DOHH2 (cell line): ENCODE results near the gene RGR.

Source experiments
- H3F3A ChIP-seq: fragments of 200-600 bp; sonication (generic), shearing (Covaris generic); 2 replicates; pipeline ENCODE4 v1.6.0; 2016; ENCODE audit warnings: antibody characterized with exemption, mild to moderate bottlenecking; ENCODE audit not compliant: control insufficient read depth, insufficient read depth
- H3K27ac ChIP-seq: fragments of 200-600 bp; sonication (generic); 2 replicates; pipeline ENCODE4 v1.5.1; 2014; ENCODE audit warnings: low read depth, mild to moderate bottlenecking, low read length, moderate library complexity
- H3K27me3 ChIP-seq: fragments of 200-600 bp; sonication (generic); 2 replicates; pipeline ENCODE4 v1.6.1; 2014; ENCODE audit warnings: mild to moderate bottlenecking, low read length, mixed read lengths; ENCODE audit not compliant: control insufficient read depth
- H3K36me3 ChIP-seq: fragments of 200-600 bp; sonication (generic); 2 replicates; pipeline ENCODE4 v1.6.1; 2014; ENCODE audit warnings: mild to moderate bottlenecking, low read length, moderate library complexity, mixed read lengths; ENCODE audit not compliant: control insufficient read depth
- H3K4me1 ChIP-seq: fragments of 200-600 bp; sonication (generic); 2 replicates; pipeline ENCODE4 v1.6.1; 2014; ENCODE audit warnings: mild to moderate bottlenecking, low read length, mixed read lengths; ENCODE audit not compliant: control insufficient read depth
- H3K4me2 ChIP-seq: fragments of 200-600 bp; sonication (generic); 2 replicates; pipeline ENCODE4 v1.6.0; 2014; ENCODE audit warnings: mild to moderate bottlenecking, low read length, moderate library complexity
- H3K4me3 ChIP-seq: fragments of 200-600 bp; sonication (generic); 2 replicates; pipeline ENCODE4 v1.5.1; 2014; ENCODE audit warnings: mild to moderate bottlenecking, low read length, mixed read lengths
- H3K79me2 ChIP-seq: fragments of 200-600 bp; sonication (generic); 2 replicates; pipeline ENCODE4 v1.6.1; 2014; ENCODE audit warnings: mild to moderate bottlenecking, low read length, mixed read lengths; ENCODE audit not compliant: control insufficient read depth
- H3K9me2 ChIP-seq: fragments of 200-600 bp; sonication (generic); replicated peaks from 2 replicates; pipeline ENCODE4 v1.6.1; 2014; ENCODE audit warnings: mild to moderate bottlenecking, low read length, mixed read lengths; ENCODE audit not compliant: control insufficient read depth
- H3K9me3 ChIP-seq: fragments of 200-600 bp; sonication (generic); 2 replicates; pipeline ENCODE4 v1.6.1; 2014; ENCODE audit warnings: antibody characterized with exemption, low read length, mixed read lengths; ENCODE audit not compliant: control insufficient read depth, insufficient read depth
- H4K20me1 ChIP-seq: fragments of 200-600 bp; sonication (generic); 2 replicates; pipeline ENCODE4 v1.6.0; 2014; ENCODE audit warnings: low read depth, mild to moderate bottlenecking, antibody characterized with exemption, low read length, moderate library complexity; ENCODE audit not compliant: control insufficient read depth, insufficient read depth
- EZH2phosphoT487 ChIP-seq: fragments of 200-600 bp; sonication (generic); IDR thresholded peaks from 2 replicates; pipeline ENCODE4 v1.6.1; 2017; ENCODE audit warnings: borderline replicate concordance, mild to moderate bottlenecking, antibody characterized with exemption, low read length, moderate library complexity, mixed read lengths
- TF ChIP-seq, protein P1 (sequence below): fragments of 200-600 bp; sonication (generic); IDR thresholded peaks from one replicate; pipeline ENCODE4 v1.5.1; 2014; ENCODE audit warnings: antibody characterized with exemption, mild to moderate bottlenecking, low read depth, low read length; ENCODE audit not compliant: poor library complexity, severe bottlenecking

Gene RGR

DNA sequence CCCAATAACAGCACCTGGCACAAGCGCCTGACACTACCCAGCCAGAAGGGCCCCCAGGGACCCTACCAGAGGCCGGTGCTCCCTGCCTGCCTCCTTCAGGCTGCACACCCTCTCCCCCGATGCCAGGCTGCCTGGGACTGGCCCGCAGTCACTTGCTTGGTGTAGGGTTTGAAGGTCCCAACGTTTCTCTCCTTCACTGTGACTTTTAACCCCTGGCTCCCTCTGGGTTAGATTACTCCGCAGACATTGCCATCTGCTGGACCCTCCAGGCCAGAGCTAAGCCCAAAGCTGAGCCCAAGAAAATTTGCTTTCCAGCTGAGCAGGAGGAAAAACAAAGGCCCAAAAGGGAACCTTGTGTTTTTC is 43.6 kb upstream of the RGR start:
- H3K27ac ChIP-seq, result no peak overlapping the region
- H3K27me3 ChIP-seq, result peaks cover 11% of the 10 kb centered on the region
- TF ChIP-seq, protein P1, sequence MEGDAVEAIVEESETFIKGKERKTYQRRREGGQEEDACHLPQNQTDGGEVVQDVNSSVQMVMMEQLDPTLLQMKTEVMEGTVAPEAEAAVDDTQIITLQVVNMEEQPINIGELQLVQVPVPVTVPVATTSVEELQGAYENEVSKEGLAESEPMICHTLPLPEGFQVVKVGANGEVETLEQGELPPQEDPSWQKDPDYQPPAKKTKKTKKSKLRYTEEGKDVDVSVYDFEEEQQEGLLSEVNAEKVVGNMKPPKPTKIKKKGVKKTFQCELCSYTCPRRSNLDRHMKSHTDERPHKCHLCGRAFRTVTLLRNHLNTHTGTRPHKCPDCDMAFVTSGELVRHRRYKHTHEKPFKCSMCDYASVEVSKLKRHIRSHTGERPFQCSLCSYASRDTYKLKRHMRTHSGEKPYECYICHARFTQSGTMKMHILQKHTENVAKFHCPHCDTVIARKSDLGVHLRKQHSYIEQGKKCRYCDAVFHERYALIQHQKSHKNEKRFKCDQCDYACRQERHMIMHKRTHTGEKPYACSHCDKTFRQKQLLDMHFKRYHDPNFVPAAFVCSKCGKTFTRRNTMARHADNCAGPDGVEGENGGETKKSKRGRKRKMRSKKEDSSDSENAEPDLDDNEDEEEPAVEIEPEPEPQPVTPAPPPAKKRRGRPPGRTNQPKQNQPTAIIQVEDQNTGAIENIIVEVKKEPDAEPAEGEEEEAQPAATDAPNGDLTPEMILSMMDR, result no peak
- no peaks in the 10 kb centered on the region for H4K20me1 ChIP-seq
- H3K9me3 ChIP-seq, result no peaks in the 10 kb centered on the region
- H3K4me1 ChIP-seq, result 0 out of 2 replicates have a peak, but pooled peaks cover 2% of the 10 kb centered on the region
- no peak overlapping the region for H3K4me2 ChIP-seq
- H3K36me3 ChIP-seq, result no peaks in the 10 kb centered on the region
- H3K79me2 ChIP-seq, result no peaks in the 10 kb centered on the region
- H3K4me3 ChIP-seq, result no peak overlapping the region
- H3F3A ChIP-seq, result no peaks in the 10 kb centered on the region
- H3K9me2 ChIP-seq, result no peaks in the 10 kb centered on the region

DNA sequence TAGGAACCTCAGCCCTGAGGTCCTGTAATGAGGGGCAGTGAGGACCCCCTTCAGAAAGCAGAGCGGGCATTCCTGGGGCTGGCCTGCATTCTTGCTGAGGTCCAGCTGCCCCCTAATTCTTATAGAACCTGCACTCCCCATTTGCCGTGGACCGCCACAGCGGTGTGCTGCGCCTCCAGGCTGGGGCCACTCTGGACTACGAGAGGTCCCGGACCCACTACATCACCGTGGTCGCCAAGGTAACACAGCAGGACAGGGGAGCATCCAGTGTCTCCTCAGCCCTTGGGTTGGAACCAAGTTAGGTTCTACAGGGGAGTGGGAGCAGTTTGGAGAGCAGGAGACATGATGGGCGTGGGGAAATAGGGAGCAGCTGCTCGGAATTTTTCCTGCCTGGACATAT is 43.2 kb upstream of the RGR start:
- H3K27me3 ChIP-seq, result peaks cover 7% of the 10 kb centered on the region
- TF ChIP-seq EZH2phosphoT487, result no peak
- TF ChIP-seq, protein P1, result no peak
- H3K4me2 ChIP-seq, result no peak overlapping the region
- no peaks in the 10 kb centered on the region for H3F3A ChIP-seq
- H3K27ac ChIP-seq, result no peak overlapping the region
- H3K79me2 ChIP-seq, result no peaks in the 10 kb centered on the region
- H3K4me3 ChIP-seq, result no peak overlapping the region
- no peaks in the 10 kb centered on the region for H4K20me1 ChIP-seq
- H3K9me3 ChIP-seq, result no peaks in the 10 kb centered on the region
- H3K36me3 ChIP-seq, result no peaks in the 10 kb centered on the region
- H3K9me2 ChIP-seq, result no peaks in the 10 kb centered on the region
- H3K4me1 ChIP-seq, result 0 out of 2 replicates have a peak, but pooled peaks cover 2% of the 10 kb centered on the region

DNA sequence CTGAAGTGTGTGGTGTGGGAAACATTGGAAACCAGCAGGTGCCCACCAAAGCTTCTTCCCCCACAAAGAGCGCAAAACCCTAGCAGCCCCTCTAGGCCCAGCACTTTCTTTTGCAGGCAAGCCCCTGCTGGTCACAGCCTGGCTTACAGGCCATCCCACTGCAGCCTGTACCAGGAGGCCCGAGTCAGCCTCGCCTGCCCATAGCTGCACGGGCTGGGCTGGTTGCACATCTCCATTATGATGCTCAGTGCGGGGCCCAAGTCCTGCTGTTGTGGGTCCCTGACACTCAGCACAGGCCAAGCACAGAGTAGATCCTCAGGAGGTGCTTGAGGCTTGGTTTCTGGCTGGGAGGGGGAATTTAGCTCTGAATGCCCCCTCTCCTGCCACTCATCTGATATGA is 42.5 kb upstream of the RGR start:
- Histone ChIP-seq H3K27me3 (no peaks in the 10 kb centered on the region), H3K9me2 (no peaks in the 10 kb centered on the region), H3K79me2 (no peaks in the 10 kb centered on the region), H3K4me2 (no peak overlapping the region), H4K20me1 (no peaks in the 10 kb centered on the region), H3K4me1 (0 out of 2 replicates have a peak, but pooled peaks cover 2% of the 10 kb centered on the region), H3K4me3 (no peak overlapping the region), H3K9me3 (no peaks in the 10 kb centered on the region), H3F3A (no peaks in the 10 kb centered on the region), H3K27ac (no peak overlapping the region), H3K36me3 (no peaks in the 10 kb centered on the region)
- TF ChIP-seq, protein P1, result no peak
- no peak for TF ChIP-seq EZH2phosphoT487

DNA sequence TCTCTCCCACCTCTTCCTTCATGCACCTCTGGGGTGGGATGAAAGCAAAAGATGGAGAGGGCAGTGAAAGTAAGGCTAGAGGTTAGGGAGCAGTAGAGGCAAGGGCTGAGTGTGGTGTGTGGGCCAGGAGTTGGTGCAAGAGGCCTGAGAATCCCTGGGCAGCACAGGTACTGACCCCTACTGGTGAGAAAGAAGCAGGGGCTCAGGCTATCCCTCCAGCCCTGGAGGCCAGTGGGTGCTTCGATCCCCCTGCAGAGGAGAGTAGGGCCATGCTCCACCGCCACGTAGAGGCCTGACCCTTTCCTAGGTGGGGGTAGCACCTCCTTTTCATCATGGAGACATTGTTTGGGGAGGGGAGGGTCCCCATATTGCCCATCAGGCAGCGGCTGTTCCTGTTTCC is 40.7 kb upstream of the RGR start:
- H3K9me2 ChIP-seq, result no peaks in the 10 kb centered on the region
- H3F3A ChIP-seq, result no peaks in the 10 kb centered on the region
- TF ChIP-seq, protein P1, result peak; percentile 59
- TF ChIP-seq EZH2phosphoT487, result no peak
- no peaks in the 10 kb centered on the region for H4K20me1 ChIP-seq
- H3K79me2 ChIP-seq, result no peaks in the 10 kb centered on the region
- 0 out of 2 replicates have a peak, but pooled peaks cover 2% of the 10 kb centered on the region for H3K4me1 ChIP-seq
- no peaks in the 10 kb centered on the region for H3K36me3 ChIP-seq
- H3K27ac ChIP-seq, result no peak overlapping the region
- no peak overlapping the region for H3K4me3 ChIP-seq
- no peaks in the 10 kb centered on the region for H3K9me3 ChIP-seq
- H3K4me2 ChIP-seq, result no peak overlapping the region
- peaks cover 6% of the 10 kb centered on the region; the same call in 1 of the 2 replicates for H3K27me3 ChIP-seq
